ENCODE measurements around the gene KRT12. TPM values are rescaled to one million over a fixed set of nuclear protein-coding genes. Genes with fewer than 3 reads are reported as not detected.

KRT12 gene
- polyA plus RNA-seq, 1 of the 3 experiments (the other 2 are of a cell fraction) = not detected

DNA sequence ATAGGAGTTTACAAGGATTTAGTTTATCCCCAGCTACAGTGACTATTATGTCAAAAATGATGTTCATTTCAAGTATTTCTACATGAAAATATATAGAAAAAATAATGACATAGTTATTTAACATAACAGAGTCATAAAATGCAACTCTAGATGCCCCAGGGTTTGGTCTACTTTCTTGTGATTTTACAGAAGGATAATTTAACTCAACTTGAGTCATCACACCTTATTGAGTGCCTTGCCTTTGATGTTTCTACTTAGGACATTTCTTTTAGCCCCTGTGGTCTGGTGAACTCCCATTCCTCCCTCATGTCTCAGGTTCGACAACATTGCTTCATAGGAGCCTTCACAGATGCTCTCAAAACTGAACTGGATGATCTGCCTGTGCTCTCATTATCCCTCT is 16.0 kb upstream of the KRT12 start:
- H3K4me3 ChIP-seq (ENCODE audit: low read depth in 2 of 2, low read length in 1 of 2) = no peak overlapping the region
- H3K4me1 ChIP-seq (ENCODE audit: control insufficient read depth in 1 of 2, insufficient read depth in 2 of 2, low read depth in 1 of 2, low read length in 1 of 2) = no peaks in the 10 kb centered on the region
- H4K20me1 ChIP-seq (ENCODE audit: insufficient read depth) = no peaks in the 10 kb centered on the region
- H2AFZ ChIP-seq (ENCODE audit: low read depth) = no peak overlapping the region
- H3K9ac ChIP-seq = no peak overlapping the region
- 12% methylated on average over 1 of the region's 1 CpG for WGBS (ENCODE audit: low lambda C conversion rate)
- CTCF ChIA-PET = interaction anchor here (1.0 to 1.2 kb wide), 2 partner anchors 12 to 80 kb away, joined by 3 read pairs; no protein-coding TSS in a partner anchor
- peaks cover 68% of the 10 kb centered on the region for H3K27me3 ChIP-seq (ENCODE audit: insufficient read depth)
- no peaks in the 10 kb centered on the region for H3K79me2 ChIP-seq (ENCODE audit: insufficient read depth)
- no peaks in the 10 kb centered on the region for H3K9me2 ChIP-seq
- no peak overlapping the region for H3K27ac ChIP-seq (ENCODE audit: low read depth in 2 of 2, low read length in 1 of 2)
- H3K4me2 ChIP-seq = no peak overlapping the region
- POLR2A ChIA-PET = no interaction called here
- H3K9me3 ChIP-seq = no peaks in the 10 kb centered on the region
- TF ChIP-seq, protein P1, sequence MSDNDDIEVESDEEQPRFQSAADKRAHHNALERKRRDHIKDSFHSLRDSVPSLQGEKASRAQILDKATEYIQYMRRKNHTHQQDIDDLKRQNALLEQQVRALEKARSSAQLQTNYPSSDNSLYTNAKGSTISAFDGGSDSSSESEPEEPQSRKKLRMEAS (IDR thresholded peaks at IDR 0.05; ENCODE audit: low read depth) = no peak
- TF ChIP-seq TAF1 (IDR thresholded peaks at IDR 0.05; ENCODE audit: borderline replicate concordance, low read depth, low read length) = no peak
- TF ChIP-seq NFIC (IDR thresholded peaks at IDR 0.05; ENCODE audit: borderline replicate concordance) = no peak
- TF ChIP-seq GATA2 (CRISPR knock-in tag; IDR thresholded peaks at IDR 0.05) = no peak
- TF ChIP-seq SIN3A (IDR thresholded peaks at IDR 0.05; ENCODE audit: borderline replicate concordance, low read depth, low read length) = no peak
- no peak for TF ChIP-seq RAD21 (IDR thresholded peaks at IDR 0.05; ENCODE audit: low read length)
- TF ChIP-seq USF1 (IDR thresholded peaks at IDR 0.05; ENCODE audit: borderline replicate concordance, low read depth) = no peak
- no peak for TF ChIP-seq RXRA (IDR thresholded peaks at IDR 0.05; ENCODE audit: borderline replicate concordance, low read depth)
- TF ChIP-seq PBX3 (IDR thresholded peaks at IDR 0.05) = no peak
- TF ChIP-seq TEAD4 (IDR thresholded peaks at IDR 0.05; ENCODE audit: borderline replicate concordance, insufficient read depth) = no peak
- no peak for TF ChIP-seq MEF2A (IDR thresholded peaks at IDR 0.05; ENCODE audit: borderline replicate concordance, low read depth)
- no peak for TF ChIP-seq ELF1 (IDR thresholded peaks at IDR 0.05)
- no peak for TF ChIP-seq FOXM1 (IDR thresholded peaks at IDR 0.05; ENCODE audit: low read depth)
- TF ChIP-seq CHD2 (IDR thresholded peaks at IDR 0.05; ENCODE audit: low read length, partially characterized antibody) = no peak
- no peak for TF ChIP-seq RCOR1 (IDR thresholded peaks at IDR 0.05; ENCODE audit: low read length)
- TF ChIP-seq EZH2phosphoT487 (IDR thresholded peaks at IDR 0.05; ENCODE audit: borderline replicate concordance, low read depth) = no peak
- TF ChIP-seq, protein P2, sequence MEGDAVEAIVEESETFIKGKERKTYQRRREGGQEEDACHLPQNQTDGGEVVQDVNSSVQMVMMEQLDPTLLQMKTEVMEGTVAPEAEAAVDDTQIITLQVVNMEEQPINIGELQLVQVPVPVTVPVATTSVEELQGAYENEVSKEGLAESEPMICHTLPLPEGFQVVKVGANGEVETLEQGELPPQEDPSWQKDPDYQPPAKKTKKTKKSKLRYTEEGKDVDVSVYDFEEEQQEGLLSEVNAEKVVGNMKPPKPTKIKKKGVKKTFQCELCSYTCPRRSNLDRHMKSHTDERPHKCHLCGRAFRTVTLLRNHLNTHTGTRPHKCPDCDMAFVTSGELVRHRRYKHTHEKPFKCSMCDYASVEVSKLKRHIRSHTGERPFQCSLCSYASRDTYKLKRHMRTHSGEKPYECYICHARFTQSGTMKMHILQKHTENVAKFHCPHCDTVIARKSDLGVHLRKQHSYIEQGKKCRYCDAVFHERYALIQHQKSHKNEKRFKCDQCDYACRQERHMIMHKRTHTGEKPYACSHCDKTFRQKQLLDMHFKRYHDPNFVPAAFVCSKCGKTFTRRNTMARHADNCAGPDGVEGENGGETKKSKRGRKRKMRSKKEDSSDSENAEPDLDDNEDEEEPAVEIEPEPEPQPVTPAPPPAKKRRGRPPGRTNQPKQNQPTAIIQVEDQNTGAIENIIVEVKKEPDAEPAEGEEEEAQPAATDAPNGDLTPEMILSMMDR (IDR thresholded peaks at IDR 0.05) = no peak
- TF ChIP-seq ZBTB33 (IDR thresholded peaks at IDR 0.05; ENCODE audit: borderline replicate concordance, low read depth) = no peak
- no peak for TF ChIP-seq YY1 (IDR thresholded peaks at IDR 0.05; ENCODE audit: low read depth)
- no peaks in the 10 kb centered on the region for H3K36me3 ChIP-seq (replicated peaks in 1 of 2; ENCODE audit: control insufficient read depth in 1 of 2, insufficient read depth in 2 of 2, low read length in 1 of 2)
- no peak for DNase-seq
- no peaks in the 10 kb centered on the region for H3F3A ChIP-seq (replicated peaks; ENCODE audit: insufficient read depth)

Measured in SK-N-SH (cell line).